Measurements from ENCODE around the gene CES3.

The CES3 gene

GRCh38 chr16:66926961-66927436 is 34.1 kb upstream of the CES3 start:
- peak; percentile 60 for DNase-seq (ENCODE audit: extremely low read depth, low read depth)
- no peak for TF ChIP-seq CTCF (IDR thresholded peaks at IDR 0.05; ENCODE audit: low read depth, low read length)

GRCh38 chr16:66927918-66928649 is 33.0 kb upstream of the CES3 start:
- no peak for TF ChIP-seq CTCF (IDR thresholded peaks at IDR 0.05; ENCODE audit: low read depth, low read length)
- DNase-seq (ENCODE audit: extremely low read depth, low read depth): no peak

- peak; percentile 46 for TF ChIP-seq CTCF (IDR thresholded peaks at IDR 0.05; ENCODE audit: low read depth, low read length)
Observed at GRCh38 chr16:66928702-66929388, 32.2 kb upstream of the CES3 start.

GRCh38 chr16:66930189-66930588 is 30.9 kb upstream of the CES3 start:
- DNase-seq (ENCODE audit: extremely low read depth, low read depth): no peak

More at GRCh38 chr16:66928702-66929388, 32.2 kb upstream of the CES3 start:
- no peak for DNase-seq (ENCODE audit: extremely low read depth, low read depth)

GRCh38 chr16:66931665-66932064 is 29.4 kb upstream of the CES3 start:
- DNase-seq (ENCODE audit: extremely low read depth, low read depth): no peak
- no peak for TF ChIP-seq CTCF (IDR thresholded peaks at IDR 0.05; ENCODE audit: low read depth, low read length)

More at GRCh38 chr16:66930189-66930588, 30.9 kb upstream of the CES3 start:
- no peak for TF ChIP-seq CTCF (IDR thresholded peaks at IDR 0.05; ENCODE audit: low read depth, low read length)

- TF ChIP-seq CTCF (IDR thresholded peaks at IDR 0.05; ENCODE audit: low read depth, low read length): no peak
- DNase-seq (ENCODE audit: extremely low read depth, low read depth): no peak
Observed at GRCh38 chr16:66932076-66932475, 29.0 kb upstream of the CES3 start.

GRCh38 chr16:66933776-66934137 is 27.3 kb upstream of the CES3 start:
- no peak for DNase-seq (ENCODE audit: extremely low read depth, low read depth)
- no peak for TF ChIP-seq CTCF (IDR thresholded peaks at IDR 0.05; ENCODE audit: low read depth, low read length)
